ENCODE results near the gene SMYD3. TPM values are rescaled to one million over a fixed set of nuclear protein-coding genes. Genes with fewer than 3 reads are reported as not detected.

The SMYD3 gene
- total RNA-seq, 1 donor from 2014 or later: 29.2 TPM

GRCh38 chr1:245963649-245964048, 543.4 kb downstream of the SMYD3 start:
- H3K36me3 ChIP-seq (ENCODE audit: control insufficient read depth, insufficient read depth, low read length): no peaks in the 10 kb centered on the region
- H3K4me3 ChIP-seq (ENCODE audit: low read depth, low read length): no peak overlapping the region
- TF ChIP-seq, protein P1, sequence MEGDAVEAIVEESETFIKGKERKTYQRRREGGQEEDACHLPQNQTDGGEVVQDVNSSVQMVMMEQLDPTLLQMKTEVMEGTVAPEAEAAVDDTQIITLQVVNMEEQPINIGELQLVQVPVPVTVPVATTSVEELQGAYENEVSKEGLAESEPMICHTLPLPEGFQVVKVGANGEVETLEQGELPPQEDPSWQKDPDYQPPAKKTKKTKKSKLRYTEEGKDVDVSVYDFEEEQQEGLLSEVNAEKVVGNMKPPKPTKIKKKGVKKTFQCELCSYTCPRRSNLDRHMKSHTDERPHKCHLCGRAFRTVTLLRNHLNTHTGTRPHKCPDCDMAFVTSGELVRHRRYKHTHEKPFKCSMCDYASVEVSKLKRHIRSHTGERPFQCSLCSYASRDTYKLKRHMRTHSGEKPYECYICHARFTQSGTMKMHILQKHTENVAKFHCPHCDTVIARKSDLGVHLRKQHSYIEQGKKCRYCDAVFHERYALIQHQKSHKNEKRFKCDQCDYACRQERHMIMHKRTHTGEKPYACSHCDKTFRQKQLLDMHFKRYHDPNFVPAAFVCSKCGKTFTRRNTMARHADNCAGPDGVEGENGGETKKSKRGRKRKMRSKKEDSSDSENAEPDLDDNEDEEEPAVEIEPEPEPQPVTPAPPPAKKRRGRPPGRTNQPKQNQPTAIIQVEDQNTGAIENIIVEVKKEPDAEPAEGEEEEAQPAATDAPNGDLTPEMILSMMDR (IDR thresholded peaks at IDR 0.05; ENCODE audit: insufficient read depth, low read length, poor library complexity, severe bottlenecking): no peak
- DNase-seq (ENCODE audit: low read depth): no peak
- no peaks in the 10 kb centered on the region for H3K27me3 ChIP-seq (ENCODE audit: control insufficient read depth, insufficient read depth, low read length)

DNA sequence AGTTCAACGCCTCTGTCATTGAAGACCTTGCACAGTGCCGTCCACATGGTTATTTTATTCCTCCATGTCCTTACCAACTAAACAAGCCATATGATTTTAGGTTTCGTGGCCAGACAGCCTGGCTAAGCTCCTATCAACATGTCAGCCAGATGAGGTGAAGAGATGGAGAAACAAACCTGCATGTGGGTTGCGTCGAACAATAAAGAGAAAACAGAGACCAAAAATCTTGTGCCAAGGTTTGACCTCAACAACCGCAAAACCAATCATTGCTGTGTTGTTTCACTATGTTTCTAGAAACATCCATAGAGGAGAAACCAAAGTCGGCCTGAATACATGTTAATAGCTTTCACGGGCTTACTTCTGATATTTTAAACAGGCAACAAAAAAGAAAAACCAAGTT, 544.6 kb downstream of the SMYD3 start:
- H3K27me3 ChIP-seq (ENCODE audit: control insufficient read depth, insufficient read depth, low read length): no peaks in the 10 kb centered on the region
- no peak for DNase-seq (ENCODE audit: low read depth)
- TF ChIP-seq, protein P1 (IDR thresholded peaks at IDR 0.05; ENCODE audit: insufficient read depth, low read length, poor library complexity, severe bottlenecking): no peak
- no peak overlapping the region for H3K4me3 ChIP-seq (ENCODE audit: low read depth, low read length)
- no peaks in the 10 kb centered on the region for H3K36me3 ChIP-seq (ENCODE audit: control insufficient read depth, insufficient read depth, low read length)

- no peaks in the 10 kb centered on the region for H3K36me3 ChIP-seq (ENCODE audit: control insufficient read depth, insufficient read depth, low read length)
- no peak for DNase-seq (ENCODE audit: low read depth)
- no peak overlapping the region for H3K4me3 ChIP-seq (ENCODE audit: low read depth, low read length)
These were observed 545.9 kb downstream of the SMYD3 start for GRCh38 chr1:245961137-245961540.

GRCh38 chr1:245960171-245960570, 546.9 kb downstream of the SMYD3 start:
- H3K36me3 ChIP-seq (ENCODE audit: control insufficient read depth, insufficient read depth, low read length): no peaks in the 10 kb centered on the region
- TF ChIP-seq, protein P1 (IDR thresholded peaks at IDR 0.05; ENCODE audit: insufficient read depth, low read length, poor library complexity, severe bottlenecking): no peak
- DNase-seq (ENCODE audit: low read depth): no peak
- H3K27me3 ChIP-seq (ENCODE audit: control insufficient read depth, insufficient read depth, low read length): no peaks in the 10 kb centered on the region
- H3K4me3 ChIP-seq (ENCODE audit: low read depth, low read length): no peak overlapping the region

More at GRCh38 chr1:245961137-245961540, 545.9 kb downstream of the SMYD3 start:
- TF ChIP-seq, protein P1 (IDR thresholded peaks at IDR 0.05; ENCODE audit: insufficient read depth, low read length, poor library complexity, severe bottlenecking): no peak
- no peaks in the 10 kb centered on the region for H3K27me3 ChIP-seq (ENCODE audit: control insufficient read depth, insufficient read depth, low read length)

- H3K27me3 ChIP-seq (ENCODE audit: control insufficient read depth, insufficient read depth, low read length): no peaks in the 10 kb centered on the region
- TF ChIP-seq, protein P1 (IDR thresholded peaks at IDR 0.05; ENCODE audit: insufficient read depth, low read length, poor library complexity, severe bottlenecking): no peak
- DNase-seq (ENCODE audit: low read depth): no peak
- no peak overlapping the region for H3K4me3 ChIP-seq (ENCODE audit: low read depth, low read length)
- H3K36me3 ChIP-seq (ENCODE audit: control insufficient read depth, insufficient read depth, low read length): no peaks in the 10 kb centered on the region
These were observed 549.1 kb downstream of the SMYD3 start for GRCh38 chr1:245958016-245958415.

DNA sequence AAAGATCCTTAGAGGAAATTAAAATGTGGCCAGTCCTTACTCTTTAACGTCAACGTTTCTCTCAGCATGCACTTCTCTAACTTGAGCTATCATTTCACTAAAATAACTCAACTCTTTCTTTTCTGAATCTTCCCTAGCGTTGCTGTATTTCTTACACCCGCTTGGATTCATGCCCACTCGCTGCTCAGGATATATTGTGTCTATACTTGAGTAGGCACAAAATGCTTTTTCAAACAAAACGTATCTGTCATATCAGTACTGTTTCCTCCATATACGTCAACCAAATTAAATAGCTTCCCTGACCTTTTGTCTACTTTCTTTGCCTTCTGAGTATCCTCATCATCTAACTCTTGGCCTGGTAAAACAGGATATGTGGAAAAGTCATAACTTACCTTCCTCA, 549.7 kb downstream of the SMYD3 start:
- no peaks in the 10 kb centered on the region for H3K36me3 ChIP-seq (ENCODE audit: control insufficient read depth, insufficient read depth, low read length)
- H3K27me3 ChIP-seq (ENCODE audit: control insufficient read depth, insufficient read depth, low read length): no peaks in the 10 kb centered on the region
- TF ChIP-seq, protein P1 (IDR thresholded peaks at IDR 0.05; ENCODE audit: insufficient read depth, low read length, poor library complexity, severe bottlenecking): no peak
- H3K4me3 ChIP-seq (ENCODE audit: low read depth, low read length): no peak overlapping the region
- DNase-seq (ENCODE audit: low read depth): no peak

Data from kidney epithelial cell (primary cell).